Measurements from ENCODE around the gene CUX1. TPM values are rescaled to one million over a fixed set of nuclear protein-coding genes. Genes with fewer than 3 reads are reported as not detected.
A peak's percentile ranks its signal among the peaks of the same experiment; 100 is the strongest.

CUX1 gene
- total RNA-seq, 4 donors from 2014 or later = 64.1 to 142 (median 111) TPM

DNA sequence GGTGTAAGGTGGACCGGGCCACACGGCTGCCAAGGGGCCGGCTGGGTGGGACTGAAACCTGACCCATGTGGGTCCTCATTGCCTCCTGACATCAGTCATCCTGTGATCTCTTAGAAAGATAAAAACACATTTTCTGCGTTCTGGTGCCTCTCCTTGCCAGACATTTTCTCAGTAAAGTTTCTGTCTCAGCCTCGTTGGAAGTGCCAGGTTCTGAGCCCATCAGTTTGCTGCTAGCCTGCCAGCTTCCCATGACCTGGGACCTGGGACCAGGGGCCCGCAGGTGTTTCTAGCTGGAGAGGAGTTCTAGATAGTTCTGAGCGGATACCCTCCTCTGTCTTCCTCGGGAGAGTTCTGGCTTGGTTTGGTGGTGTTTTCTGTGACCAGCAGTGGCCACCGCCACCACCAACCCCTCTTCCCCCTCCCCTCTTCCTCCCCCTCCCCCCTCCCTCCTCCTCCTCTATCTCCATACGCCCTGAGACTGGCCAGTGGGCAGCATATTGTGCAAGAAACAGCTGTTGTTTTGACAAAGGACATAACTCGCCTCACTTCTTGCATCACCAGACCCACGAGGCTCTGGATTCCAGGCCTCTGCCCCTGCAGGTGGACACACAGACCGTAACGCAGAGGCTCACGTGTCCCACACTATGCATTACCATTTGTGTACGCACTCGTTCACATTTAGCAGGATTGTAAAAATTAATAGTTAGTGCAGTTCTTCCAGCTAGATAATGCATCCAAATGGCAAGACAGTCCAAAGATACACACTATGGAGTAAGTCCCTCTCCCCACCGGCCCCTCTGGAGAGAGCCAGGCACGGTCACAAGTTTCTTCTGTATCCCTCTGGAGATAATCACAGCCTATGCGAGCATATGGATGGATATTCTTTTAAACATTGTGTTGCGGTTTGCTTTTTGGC, 94.6 kb downstream of the CUX1 start:
- H3K27me3 ChIP-seq = no peaks in the 10 kb centered on the region
- peaks cover 0 to 11% (median 0%) of the 10 kb centered on the region in 4 donors for H3K4me1 ChIP-seq
- DNase-seq = peak in 2 of 3 donors; percentile 37 to 60
- peak overlapping the region in 2 of 4 donors; percentile 5 to 27 for H3K27ac ChIP-seq
- TF ChIP-seq, protein P1, sequence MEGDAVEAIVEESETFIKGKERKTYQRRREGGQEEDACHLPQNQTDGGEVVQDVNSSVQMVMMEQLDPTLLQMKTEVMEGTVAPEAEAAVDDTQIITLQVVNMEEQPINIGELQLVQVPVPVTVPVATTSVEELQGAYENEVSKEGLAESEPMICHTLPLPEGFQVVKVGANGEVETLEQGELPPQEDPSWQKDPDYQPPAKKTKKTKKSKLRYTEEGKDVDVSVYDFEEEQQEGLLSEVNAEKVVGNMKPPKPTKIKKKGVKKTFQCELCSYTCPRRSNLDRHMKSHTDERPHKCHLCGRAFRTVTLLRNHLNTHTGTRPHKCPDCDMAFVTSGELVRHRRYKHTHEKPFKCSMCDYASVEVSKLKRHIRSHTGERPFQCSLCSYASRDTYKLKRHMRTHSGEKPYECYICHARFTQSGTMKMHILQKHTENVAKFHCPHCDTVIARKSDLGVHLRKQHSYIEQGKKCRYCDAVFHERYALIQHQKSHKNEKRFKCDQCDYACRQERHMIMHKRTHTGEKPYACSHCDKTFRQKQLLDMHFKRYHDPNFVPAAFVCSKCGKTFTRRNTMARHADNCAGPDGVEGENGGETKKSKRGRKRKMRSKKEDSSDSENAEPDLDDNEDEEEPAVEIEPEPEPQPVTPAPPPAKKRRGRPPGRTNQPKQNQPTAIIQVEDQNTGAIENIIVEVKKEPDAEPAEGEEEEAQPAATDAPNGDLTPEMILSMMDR (IDR thresholded peaks at IDR 0.05) = no peak
- no peak for TF ChIP-seq POLR2A (IDR thresholded peaks at IDR 0.05)
- no peak overlapping the region for H3K4me3 ChIP-seq
- no peaks in the 10 kb centered on the region for H3K9me3 ChIP-seq
- peaks cover 0 to 12% (median 0%) of the 10 kb centered on the region in 3 donors for H3K36me3 ChIP-seq

DNA sequence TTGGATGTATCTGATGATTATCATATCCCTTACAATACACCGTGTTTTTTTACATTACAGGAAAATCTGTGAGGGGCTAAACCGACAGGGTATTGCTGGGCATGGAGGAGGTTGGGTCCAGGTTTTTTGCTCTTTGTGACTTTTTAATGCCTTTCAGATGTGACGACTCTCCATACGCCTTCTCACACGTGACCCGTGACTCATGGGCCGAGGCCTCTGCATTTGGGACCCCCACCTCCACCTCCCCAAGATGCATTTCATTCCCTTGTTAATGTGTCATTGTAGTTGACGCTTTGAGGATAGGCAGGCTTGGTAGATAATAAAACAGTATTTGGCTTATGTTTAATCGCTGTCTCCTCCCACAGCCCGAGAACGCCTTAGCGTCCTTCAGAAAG, 95.3 kb downstream of the CUX1 start:
- no peak for TF ChIP-seq POLR2A (IDR thresholded peaks at IDR 0.05)
- TF ChIP-seq, protein P1 (IDR thresholded peaks at IDR 0.05) = no peak
- Histone ChIP-seq H3K27ac (no peak overlapping the region), H3K36me3 (peaks cover 0 to 12% (median 0%) of the 10 kb centered on the region in 3 donors), H3K4me3 (no peak overlapping the region), H3K27me3 (no peaks in the 10 kb centered on the region), H3K4me1 (peaks cover 0 to 11% (median 0%) of the 10 kb centered on the region in 4 donors), H3K9me3 (no peaks in the 10 kb centered on the region)
- peak in 1 of 3 donors; percentile 19 for DNase-seq

DNA sequence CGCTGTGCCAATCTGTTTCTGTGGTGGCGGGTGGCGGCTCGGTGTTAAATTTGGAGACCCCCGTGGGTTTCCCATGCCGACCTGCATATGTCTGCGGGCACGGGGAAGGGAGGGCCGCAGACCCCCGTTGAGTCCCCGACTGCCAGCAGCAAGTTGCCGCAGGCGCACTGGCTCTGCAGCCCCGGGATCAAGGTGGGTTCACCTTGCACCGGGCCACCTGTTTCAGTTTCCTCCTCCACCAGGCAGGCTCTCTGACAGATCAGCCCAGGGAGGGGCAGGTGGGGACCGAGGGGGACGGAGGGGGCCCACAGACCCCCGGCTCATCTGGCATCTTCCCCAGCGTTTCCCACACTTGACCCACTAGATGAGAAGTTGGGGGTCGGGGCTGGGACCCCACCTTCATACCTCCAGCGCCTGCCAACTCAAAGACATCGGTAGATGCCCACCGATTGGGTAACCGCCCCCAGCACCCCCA, 95.9 kb downstream of the CUX1 start:
- no peak overlapping the region for H3K27ac ChIP-seq
- H3K36me3 ChIP-seq = peaks cover 0 to 17% (median 0%) of the 10 kb centered on the region in 3 donors
- DNase-seq = peak in 1 of 3 donors; percentile 19
- H3K27me3 ChIP-seq = no peaks in the 10 kb centered on the region
- no peak for TF ChIP-seq POLR2A (IDR thresholded peaks at IDR 0.05)
- TF ChIP-seq, protein P1 (IDR thresholded peaks at IDR 0.05) = no peak
- H3K4me3 ChIP-seq = no peak overlapping the region
- H3K4me1 ChIP-seq = peaks cover 0 to 11% (median 0%) of the 10 kb centered on the region in 4 donors
- no peaks in the 10 kb centered on the region for H3K9me3 ChIP-seq

DNA sequence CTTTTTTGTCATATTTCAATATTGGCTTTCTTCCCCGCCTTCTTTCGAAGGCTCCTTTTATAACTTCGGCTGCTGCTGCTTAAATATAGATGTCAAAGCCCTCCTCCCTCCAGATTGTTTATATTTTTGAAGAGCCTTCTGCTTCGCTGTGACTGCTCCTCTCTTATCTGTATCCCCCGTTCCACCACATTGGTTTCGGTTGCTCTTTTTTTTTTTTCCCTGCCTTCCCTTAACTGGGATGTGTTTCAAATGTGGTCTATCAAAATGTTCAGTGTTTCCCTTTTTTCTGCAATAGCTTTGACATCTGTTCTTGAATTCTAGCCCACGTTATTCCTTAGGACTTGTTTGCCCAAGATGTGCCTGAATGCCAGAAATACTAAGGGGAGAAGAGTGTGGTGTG, 96.4 kb downstream of the CUX1 start:
- Histone ChIP-seq H3K36me3 (peaks cover 0 to 22% (median 0%) of the 10 kb centered on the region in 3 donors), H3K27me3 (no peaks in the 10 kb centered on the region), H3K4me3 (peak overlapping the region in 1 of 4 donors; percentile 14), H3K9me3 (no peaks in the 10 kb centered on the region), H3K4me1 (peaks cover 0 to 11% (median 0%) of the 10 kb centered on the region in 4 donors), H3K27ac (no peak overlapping the region)
- no peak for TF ChIP-seq POLR2A (IDR thresholded peaks at IDR 0.05)
- TF ChIP-seq, protein P1 (IDR thresholded peaks at IDR 0.05) = no peak
- no peak for DNase-seq

DNA sequence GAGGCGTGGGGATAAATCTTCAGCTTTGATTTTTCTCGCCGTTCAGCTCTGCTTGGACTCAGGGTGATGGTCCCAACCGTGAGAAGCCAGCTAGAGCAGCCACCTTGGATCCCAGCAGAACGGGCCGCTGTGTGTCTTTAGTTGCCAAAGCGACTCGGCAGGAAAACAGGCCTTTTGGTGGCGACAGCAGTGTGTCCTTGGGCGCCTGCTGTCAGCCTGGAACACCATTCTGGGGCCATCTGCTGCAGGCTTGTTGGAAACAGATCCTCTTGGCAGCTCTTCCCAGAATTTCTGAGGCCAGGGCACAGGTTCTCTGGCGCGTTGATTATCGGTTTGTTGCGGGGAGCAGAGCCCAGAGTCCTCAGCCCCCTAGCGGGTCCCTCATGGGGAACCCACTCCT, 97.6 kb downstream of the CUX1 start:
- DNase-seq = peak in 1 of 3 donors; percentile 13
- peaks cover 0 to 11% (median 0%) of the 10 kb centered on the region in 4 donors for H3K4me1 ChIP-seq
- peaks cover 0 to 28% (median 0%) of the 10 kb centered on the region in 3 donors for H3K36me3 ChIP-seq
- H3K27ac ChIP-seq = no peak overlapping the region
- H3K4me3 ChIP-seq = no peak overlapping the region
- no peaks in the 10 kb centered on the region for H3K27me3 ChIP-seq
- TF ChIP-seq, protein P1 (IDR thresholded peaks at IDR 0.05) = no peak
- TF ChIP-seq POLR2A (IDR thresholded peaks at IDR 0.05) = no peak
- H3K9me3 ChIP-seq = no peaks in the 10 kb centered on the region
